CD4-positive, alpha-beta T cell treated with Interleukin-15 for 4 hours (primary cell): ENCODE results near the gene UBALD1.
"Not testable (repeated sequence)": the region's sequence is repeated elsewhere in the genome, so short reads cannot be mapped to it uniquely, and the experiment has no call there.

ENCODE experiments used
- DNase-seq: peaks from one replicate; pipeline ENCODE4 v3.0.0-alpha.2; 2020; ENCODE audit warnings: low spot score

UBALD1 gene

GRCh38 chr16:4597174-4597573 lies 17.5 kb downstream of the UBALD1 start:
- DNase-seq: no peak

- DNase-seq: no peak
Observed at GRCh38 chr16:4594433-4595410, 20.0 kb downstream of the UBALD1 start.

GRCh38 chr16:4593086-4593485 lies 21.6 kb downstream of the UBALD1 start:
- DNase-seq: no peak

GRCh38 chr16:4591706-4592470 lies 22.8 kb downstream of the UBALD1 start:
- DNase-seq: no peak

- DNase-seq: no peak
Observed at GRCh38 chr16:4591191-4591590, 23.5 kb downstream of the UBALD1 start.

- no peak for DNase-seq
Observed at GRCh38 chr16:4588961-4589360, 25.7 kb downstream of the UBALD1 start.

- DNase-seq: no peak
Observed at GRCh38 chr16:4588386-4588785, 26.3 kb downstream of the UBALD1 start.

- DNase-seq: no peak
Observed at GRCh38 chr16:4586291-4586690, 28.4 kb downstream of the UBALD1 start.

- no peak for DNase-seq
Observed at GRCh38 chr16:4583906-4584305, 30.8 kb downstream of the UBALD1 start.

- DNase-seq: no peak
Observed at GRCh38 chr16:4580250-4580649, 34.4 kb downstream of the UBALD1 start.

- DNase-seq: no peak
Observed at GRCh38 chr16:4578961-4579530, 35.6 kb downstream of the UBALD1 start.

GRCh38 chr16:4576008-4576407 lies 38.7 kb downstream of the UBALD1 start:
- no peak for DNase-seq

GRCh38 chr16:4574919-4575705 lies 39.6 kb downstream of the UBALD1 start:
- DNase-seq: no peak

- DNase-seq: not testable (repeated sequence)
Observed at GRCh38 chr16:4573926-4574325, 40.8 kb downstream of the UBALD1 start.

- DNase-seq: no peak
Observed at GRCh38 chr16:4572715-4573114, 42.0 kb downstream of the UBALD1 start.

GRCh38 chr16:4570688-4571321 lies 43.9 kb downstream of the UBALD1 start:
- no peak for DNase-seq

GRCh38 chr16:4570086-4570485 lies 44.6 kb downstream of the UBALD1 start:
- DNase-seq: no peak

- DNase-seq: no peak
Observed at GRCh38 chr16:4566144-4566543, 48.5 kb downstream of the UBALD1 start.

- DNase-seq: no peak
Observed at GRCh38 chr16:4564661-4565267, 49.9 kb downstream of the UBALD1 start.

- no peak for DNase-seq
Observed at GRCh38 chr16:4561596-4561995, 53.1 kb downstream of the UBALD1 start.
